GM15510 (cell line): ENCODE data around the gene SLC25A25.

Experiments used
- POLR2A ChIP-seq: IDR thresholded peaks from 3 replicates; pipeline ENCODE4 v1.6.1; 2011; ENCODE audit warnings: borderline replicate concordance; ENCODE audit not compliant: insufficient read length; ENCODE audit errors: extremely low read depth

The SLC25A25 gene

GRCh38 chr9:128120741-128121465 lies 52.9 kb downstream of the SLC25A25 start:
- peak; percentile 14 for TF ChIP-seq POLR2A

GRCh38 chr9:128121466-128121810 lies 53.4 kb downstream of the SLC25A25 start:
- no peak for TF ChIP-seq POLR2A

- no peak for TF ChIP-seq POLR2A
Observed at GRCh38 chr9:128121924-128122808, 54.1 kb downstream of the SLC25A25 start.

GRCh38 chr9:128122809-128123175 lies 54.8 kb downstream of the SLC25A25 start:
- no peak for TF ChIP-seq POLR2A

- no peak for TF ChIP-seq POLR2A
Observed at GRCh38 chr9:128123451-128124080, 55.5 kb downstream of the SLC25A25 start.

- TF ChIP-seq POLR2A = no peak
Observed at GRCh38 chr9:128124451-128124850, 56.4 kb downstream of the SLC25A25 start.

- TF ChIP-seq POLR2A = no peak
Observed at GRCh38 chr9:128124873-128125579, 57.0 kb downstream of the SLC25A25 start.

GRCh38 chr9:128125580-128126354 lies 57.7 kb downstream of the SLC25A25 start:
- no peak for TF ChIP-seq POLR2A

- peak; percentile 47 for TF ChIP-seq POLR2A
Observed at GRCh38 chr9:128127568-128127989, 59.5 kb downstream of the SLC25A25 start, which contains the start of gene PTGES2. TSS of gene PTGES2 (minus strand) at chr9:128127729. CDS start at chr9:128127717, 12 bp downstream.

- no peak for TF ChIP-seq POLR2A
Observed at GRCh38 chr9:128127990-128128835, 60.2 kb downstream of the SLC25A25 start.

- no peak for TF ChIP-seq POLR2A
Observed at GRCh38 chr9:128128836-128129590, 61.0 kb downstream of the SLC25A25 start.
